Stimulated activated CD4-positive, alpha-beta T cell treated with anti-CD3 and anti-CD28 coated beads, Interleukin-2, amount 100 ng/mL, for 4 hours (primary cell): ENCODE results near the gene NEB.
"Not testable (repeated sequence)": the region's sequence is repeated elsewhere in the genome, so short reads cannot be mapped to it uniquely, and the experiment has no call there.

Experiments used
- DNase-seq: peaks from one replicate; pipeline ENCODE4 v3.0.0-alpha.2; 2020; ENCODE audit warnings: low read depth

Gene NEB

DNA sequence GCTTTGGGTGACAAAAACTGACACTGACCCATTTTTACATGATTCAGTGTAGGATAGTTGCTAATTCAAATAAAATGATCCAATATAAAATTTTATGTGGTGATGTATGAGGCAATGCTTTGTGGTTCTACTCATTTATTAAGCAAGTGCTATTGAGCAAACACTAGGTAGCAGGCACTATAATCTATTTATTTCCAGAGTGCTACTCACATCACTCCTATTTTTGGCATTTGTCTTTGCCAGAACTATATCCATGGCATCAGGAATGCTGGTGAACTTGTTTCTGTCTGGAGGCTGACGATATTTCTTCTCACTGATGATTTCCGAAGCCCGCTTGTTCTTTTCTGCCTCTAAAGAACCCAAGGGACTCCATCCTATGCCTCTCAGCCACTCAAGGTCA, 84.3 kb downstream of the NEB start:
- DNase-seq, result no peak

DNA sequence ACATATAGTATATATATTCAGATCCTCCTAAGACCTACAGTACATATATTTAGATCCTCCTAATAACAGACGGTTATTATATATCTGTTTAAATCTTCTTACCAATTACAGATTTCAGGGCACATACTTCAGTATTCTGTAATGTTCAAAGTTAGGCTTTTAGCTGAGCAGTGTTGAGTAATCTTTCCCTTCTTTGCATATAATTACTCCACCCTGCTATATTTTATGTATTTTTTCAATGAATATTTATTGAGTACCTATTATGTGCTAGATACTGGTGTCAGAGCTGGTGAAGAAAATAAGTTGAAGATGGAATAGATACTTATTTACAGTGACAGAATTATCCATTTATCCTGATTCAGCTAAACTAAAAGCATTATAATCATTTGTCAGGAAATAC, 84.9 kb downstream of the NEB start:
- no peak for DNase-seq

DNA sequence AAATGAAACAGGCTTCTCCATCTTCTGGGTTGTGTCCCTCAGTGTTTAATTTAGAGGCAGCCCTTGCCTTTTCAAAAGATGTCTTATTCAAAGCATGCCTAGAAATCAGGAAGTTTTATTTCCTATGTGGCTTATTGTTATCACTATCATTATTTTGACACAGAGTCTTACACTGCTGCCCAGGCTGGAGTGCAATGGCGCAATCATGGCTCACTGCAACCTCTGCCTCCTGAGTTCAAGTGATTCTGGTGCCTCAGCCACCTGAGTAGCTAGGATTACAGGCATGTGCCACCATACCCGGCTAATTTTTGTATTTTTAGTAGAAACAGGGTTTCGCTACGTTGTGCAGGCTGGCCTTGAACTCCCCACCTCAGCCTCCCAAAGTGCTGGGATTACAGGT, 87.8 kb downstream of the NEB start:
- not testable (repeated sequence) for DNase-seq

DNA sequence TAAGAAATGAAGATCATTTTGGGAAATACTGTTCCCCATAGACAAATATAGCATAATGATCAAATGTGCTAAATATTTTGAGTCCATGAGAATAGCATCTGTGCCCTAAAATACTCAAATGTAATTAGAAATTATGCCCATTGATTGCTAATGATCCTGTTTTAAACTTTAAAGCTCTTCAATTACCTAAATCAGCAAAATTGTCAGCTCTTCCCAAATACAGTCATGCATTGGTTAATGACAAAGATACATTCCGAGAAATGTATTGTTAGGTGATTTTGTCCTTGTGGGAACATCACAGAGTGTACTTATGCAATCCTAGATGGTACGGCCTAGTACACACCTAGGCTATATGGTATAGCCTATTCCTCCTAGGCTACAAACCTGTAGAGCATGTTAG, 89.7 kb downstream of the NEB start:
- DNase-seq, result no peak

DNA sequence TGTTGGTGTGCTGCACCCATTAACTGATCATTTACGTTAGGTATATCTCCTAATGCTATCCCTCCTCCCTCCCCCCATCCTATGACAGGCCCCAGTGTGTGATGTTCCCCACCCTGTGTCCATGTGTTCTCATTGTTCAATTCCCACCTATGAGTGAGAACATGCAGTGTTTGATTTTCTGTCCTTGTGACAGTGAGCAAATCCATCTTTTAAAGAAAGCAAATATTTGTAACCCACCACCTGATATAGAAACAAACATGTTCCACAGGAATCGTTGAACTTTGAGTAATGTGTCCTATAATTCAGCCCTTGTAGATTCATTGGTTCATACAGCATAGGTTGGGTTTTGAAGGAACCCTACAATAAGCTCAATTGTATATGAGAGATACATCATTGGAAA, 92.4 kb downstream of the NEB start:
- not testable (repeated sequence) for DNase-seq

DNA sequence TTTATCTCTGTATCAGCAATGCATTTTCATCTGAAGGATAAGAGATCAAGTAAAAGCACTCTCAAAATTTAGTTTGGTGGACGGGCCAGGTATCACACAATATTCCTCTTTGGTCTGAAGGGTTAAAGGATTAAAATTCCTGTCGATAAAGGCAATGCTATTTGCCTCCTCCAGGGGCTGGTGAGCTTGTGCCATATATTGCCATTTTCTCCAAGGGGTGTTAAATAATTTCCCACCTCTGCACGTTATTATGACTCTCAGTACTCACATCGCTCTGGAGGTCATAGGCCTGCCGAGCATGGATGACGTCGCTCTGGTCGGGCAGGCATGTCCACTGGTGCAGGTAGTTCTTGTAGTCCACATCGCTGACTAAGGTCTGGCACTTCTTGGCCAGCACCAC, 94.2 kb downstream of the NEB start:
- no peak for DNase-seq

DNA sequence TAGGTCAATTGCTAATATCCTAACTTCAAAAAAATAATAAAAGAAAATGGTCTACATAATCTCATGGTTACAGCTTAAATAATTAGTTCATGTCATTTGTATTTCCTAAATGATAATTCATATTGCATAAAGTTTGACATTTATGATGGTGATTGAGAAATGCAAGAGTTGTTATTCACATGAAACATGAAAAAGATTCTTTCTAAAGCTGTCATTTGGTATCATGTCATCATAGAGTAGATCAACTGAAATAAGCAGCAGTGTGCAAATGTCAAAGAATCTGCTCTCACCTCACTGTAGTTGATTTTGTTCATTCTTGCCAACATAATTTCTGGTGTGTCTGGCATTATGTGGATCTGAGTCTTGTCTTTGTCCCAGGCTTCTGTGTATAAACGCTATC, 95.3 kb downstream of the NEB start:
- DNase-seq, result no peak

DNA sequence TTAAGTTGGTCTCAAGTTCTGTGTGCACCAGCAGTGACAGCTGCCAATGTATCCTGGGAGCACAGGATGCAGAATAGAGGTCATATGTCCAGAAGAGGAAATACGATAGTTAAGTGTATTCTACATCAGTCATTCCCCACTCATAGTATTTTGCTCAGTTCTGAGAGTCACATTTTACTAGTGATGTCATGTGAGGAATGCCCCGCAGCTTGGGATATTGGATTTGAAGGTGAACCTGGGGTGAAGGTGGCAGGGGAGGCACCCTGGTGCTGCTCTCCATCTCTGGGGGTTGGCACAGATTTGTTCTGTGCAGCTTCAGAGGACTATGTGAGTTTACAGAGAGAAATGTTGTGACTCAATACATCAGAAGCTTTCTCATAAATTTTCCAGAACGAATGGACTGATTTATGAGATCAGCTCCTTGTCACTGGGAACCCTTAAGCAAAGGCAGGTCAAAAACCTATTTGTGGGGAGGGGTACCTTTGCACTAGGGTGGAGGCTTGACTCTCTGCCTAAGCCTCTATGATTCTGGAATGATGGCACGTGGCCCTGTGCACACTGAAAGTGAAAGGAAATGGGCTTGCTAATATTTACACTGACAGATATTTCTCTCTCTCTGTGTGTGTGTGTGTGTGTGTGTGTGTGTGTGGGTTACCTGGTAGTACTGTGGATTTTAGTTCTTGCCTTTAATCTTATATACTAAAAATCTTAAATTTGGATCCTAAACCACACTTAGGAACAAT, 95.9 kb downstream of the NEB start:
- peak; percentile 28 for DNase-seq

DNA sequence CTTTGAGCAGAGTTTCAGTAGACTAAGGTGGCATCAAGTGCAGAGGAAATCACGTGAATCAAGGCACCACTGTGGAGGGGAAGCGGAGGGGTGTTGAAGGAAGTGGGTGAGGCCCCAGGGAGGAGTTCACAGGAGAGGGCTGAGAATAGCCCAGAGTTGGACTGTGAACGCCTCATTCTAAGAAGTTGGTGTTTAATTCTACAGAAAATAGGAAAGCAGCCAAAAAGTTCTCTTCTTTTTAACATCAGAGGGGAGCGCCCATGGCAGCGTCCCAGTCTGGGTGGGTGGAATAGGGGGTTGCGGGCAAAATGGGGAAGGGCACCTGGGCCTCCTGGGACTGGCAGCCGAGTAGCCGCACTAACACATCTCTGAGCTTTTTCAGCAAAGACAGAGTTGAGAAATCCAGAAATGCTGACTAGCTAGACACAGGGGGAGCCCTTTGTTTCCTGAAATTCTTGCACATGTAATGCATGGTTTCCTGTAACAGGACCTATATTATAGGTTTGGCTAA, 97.0 kb downstream of the NEB start:
- peak; percentile 46 for DNase-seq

DNA sequence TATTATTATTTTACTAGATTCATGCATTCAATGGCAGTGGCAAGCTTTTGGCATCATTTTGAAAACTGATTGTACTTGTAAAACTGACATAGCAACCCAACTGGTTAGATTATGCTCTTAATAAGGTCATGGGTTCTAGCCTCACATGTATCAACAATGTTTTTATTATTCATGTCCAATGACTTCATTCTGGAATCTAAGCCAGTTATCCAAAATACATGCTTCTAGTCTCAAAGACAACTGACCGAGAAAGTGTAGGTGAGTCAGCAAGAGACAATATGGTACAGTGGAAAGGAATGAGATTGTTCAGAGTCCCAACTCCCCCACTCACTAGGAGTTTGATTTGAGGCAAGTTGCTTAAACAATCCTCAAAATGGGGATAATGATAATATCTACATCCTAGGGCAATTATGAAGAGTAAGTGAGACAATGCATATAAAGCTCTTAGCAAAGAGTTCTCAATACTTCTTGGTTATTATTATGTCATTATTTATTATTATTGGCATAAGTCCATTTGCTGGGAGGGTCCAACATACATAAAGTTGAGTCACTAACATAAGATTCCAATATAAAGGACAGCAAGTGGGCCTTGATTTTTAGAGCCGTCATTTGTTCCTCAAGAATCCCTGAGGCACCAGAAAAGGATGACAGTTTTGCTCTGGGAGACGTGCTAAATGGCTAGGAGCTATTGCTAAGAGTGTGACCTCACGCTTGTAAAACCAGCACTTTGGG, 99.4 kb downstream of the NEB start:
- DNase-seq, result no peak

DNA sequence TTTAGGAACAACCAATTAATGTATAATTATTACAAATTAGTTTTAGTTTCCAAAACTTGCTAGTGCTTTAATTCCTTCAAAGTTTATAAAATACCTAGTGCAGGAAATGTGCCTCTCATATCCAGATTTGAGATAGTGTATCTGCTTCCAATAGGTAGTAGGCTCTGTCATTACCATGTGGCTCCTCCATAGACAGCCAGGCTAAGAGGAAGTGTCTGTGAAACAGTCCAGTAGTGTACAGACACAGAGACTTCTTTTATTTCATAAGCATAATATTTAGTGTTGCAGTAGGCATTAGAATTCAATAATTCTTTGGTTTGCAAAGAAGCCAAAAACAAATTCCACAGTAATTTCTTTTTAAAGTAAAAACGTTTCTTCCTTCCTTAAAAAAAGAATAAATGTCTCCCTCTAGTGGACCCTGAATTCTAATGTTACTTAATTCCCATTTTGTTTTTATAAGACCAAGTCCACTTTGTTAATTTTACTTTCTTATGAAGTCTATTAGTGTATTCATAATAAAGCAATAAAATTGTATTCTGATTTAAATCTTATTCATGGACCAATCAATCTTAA, 101.2 kb downstream of the NEB start:
- DNase-seq, result no peak

DNA sequence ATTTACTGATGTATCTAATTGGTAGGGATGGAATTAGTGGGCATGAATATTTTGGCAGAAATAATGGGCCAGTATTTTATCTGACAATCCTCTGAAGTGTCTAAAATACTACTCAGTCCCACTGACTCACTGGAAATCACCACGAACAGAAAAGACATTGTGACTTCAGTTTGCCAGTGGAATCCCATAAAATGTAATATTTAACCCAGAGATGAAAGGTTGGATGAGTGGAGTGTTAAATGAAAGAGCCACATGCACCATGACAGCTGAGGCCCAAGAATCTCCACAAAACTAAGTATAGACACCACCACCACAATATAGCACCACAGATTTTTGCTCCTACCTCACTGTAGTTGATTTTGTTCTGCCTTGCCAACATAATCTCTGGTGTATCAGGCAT, 103.9 kb downstream of the NEB start:
- no peak for DNase-seq

DNA sequence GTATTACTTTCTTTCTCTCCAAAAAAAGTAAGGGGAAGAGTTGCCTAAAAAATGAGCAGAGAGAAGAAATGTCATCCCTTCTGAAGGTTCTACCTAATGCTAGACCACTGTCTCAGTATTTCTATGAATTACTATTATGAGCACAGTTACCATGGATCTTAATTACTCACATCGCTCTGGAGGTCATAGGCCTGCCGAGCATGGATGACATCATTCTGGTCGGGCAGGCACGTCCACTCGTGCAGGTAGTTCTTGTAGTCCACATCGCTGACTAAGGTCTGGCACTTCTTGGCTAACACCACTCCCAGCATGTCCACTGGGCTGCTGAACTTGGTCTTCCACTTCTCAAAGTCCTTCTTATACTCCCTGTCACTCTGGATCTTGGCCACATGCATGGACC, 106.9 kb downstream of the NEB start:
- DNase-seq, result no peak

DNA sequence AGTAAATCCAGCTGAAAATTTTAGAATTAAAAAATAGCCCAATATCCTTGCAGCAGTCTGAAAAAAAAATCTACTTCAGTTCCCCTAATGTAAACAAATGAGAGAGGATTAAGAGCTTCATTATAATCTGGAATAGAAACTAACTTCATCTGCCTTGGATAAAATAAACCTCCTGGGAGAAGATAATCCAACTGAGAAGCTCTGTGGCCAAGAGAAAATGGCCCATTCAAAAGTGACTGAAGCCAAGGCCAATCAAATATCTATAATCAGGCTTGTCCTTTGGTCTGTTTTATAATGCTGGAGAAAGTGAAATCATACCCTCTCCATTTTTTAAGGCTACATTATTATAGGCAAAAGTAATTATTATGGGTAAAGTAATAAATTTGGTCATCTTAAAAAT, 110.0 kb downstream of the NEB start:
- DNase-seq, result no peak

DNA sequence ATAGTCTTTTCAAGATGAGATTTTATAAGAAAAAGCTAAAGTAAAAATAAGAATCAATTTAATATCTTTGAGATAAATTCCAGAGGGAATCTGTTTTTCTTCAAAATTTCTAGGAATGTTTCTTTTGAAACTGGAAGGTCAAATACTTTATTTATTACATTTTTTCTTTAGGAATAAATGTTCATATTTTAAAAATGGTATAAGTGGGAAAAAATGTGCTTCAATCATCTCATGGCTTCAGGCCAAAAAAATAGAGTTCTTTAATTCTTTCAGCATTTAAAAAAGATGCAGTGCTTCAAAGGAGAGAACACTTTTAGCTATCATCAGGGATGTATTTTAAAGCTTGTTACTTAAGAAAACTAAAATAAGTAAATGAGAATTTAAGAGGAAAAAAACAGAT, 110.6 kb downstream of the NEB start:
- no peak for DNase-seq

DNA sequence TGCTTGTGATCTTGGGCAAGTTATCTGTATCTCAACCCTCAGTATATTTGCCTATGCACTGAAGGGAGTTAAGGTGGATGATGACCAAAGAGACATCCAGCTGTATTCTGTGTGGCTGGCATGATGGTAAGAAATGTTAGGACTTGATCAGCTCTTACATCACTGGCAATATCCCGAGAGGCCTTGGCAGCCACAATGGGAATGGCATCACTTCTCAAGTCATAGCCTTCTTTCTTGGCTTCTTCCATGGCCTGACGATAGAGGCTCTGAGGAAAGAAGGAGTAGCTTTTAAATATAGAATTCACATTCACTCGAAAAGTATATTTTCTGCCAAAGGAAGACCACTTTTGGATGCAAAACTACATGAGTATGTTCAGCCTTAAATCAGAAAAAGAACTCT, 113.5 kb downstream of the NEB start:
- no peak for DNase-seq

DNA sequence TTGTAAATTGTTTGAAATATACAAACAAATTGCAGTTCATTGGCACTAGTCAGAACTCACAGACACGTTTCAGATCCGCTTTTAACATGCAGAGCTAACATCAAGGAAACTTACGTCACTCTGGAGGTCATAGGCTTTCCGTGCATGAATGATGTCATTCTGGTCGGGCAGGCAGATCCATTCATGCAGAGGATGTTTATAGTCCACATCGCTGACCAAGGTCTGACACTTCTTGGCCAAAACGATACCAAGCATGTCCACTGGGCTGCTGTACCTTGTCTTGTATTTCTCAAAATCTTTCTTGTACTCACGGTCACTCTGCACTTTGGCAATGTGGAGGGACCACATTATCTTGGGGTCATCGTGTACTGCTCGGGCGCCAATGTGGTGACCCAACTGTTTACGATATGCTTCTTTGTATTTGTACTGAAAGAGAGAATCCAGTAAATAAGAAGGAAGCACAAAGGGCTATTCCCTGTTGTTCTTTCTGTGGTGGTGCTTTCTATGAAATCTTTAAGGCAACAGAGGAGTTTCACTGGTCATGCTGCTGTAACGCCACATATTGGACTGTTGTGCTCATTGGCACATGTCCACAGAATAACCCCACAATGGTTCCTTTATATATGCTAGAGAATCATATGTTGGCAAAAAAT, 114.8 kb downstream of the NEB start:
- DNase-seq, result no peak

DNA sequence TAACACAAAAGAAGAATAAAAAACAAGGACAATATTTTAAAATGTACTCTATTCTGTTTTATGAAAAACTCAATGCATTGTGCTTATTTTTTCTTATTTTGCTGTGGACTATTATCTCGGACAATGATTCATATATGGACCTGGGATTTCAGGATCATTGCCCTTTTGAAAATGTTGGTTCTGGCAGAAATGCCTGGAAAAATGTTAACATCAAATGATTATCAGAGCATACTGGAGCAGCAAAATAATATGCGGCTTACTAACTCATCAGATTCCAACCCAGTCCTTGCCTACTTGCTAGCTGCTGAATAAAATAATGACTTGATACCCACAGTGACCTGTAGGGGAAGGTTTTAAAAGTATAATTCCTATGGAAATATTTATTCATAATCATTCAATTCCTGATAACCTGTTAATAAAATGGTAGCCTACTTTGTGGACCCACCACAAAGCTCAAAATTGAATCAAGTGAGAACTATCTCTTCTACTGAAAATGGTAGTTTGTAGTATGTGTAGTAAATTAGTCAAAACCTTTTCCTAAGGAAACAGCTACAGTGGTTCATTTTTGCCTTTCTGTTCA, 117.4 kb downstream of the NEB start:
- no peak for DNase-seq

DNA sequence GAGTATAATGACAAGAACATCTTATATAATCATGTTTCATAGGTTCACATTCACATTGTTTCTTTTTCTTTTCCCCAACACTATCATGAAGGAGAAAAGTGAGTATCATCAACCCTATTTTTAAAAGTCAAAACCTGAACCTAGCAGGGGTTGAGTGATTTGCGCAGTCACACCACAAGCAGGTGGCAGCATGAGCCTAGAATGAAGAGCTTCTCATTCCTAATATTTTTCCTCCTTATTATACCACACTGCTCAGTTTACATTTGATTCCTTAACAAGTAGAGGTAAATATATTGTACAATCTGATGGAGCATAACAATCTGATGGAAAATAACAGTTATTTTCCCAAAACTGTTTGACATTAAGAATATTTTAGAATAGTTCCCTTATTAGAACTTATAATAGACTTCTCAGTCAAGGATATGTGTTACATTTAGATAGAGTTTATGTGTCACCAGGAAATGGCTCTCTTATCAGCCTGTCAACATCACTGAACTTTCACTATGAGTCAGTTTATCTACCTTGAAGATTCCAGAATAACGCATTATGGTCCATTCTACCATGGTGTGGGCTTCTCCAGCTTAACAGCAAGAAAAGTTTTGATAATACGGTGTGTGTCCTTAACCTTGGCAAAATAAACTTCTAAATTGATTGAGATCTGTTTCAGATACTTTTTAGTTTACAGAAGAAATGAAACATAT, 119.5 kb downstream of the NEB start:
- DNase-seq, result no peak

DNA sequence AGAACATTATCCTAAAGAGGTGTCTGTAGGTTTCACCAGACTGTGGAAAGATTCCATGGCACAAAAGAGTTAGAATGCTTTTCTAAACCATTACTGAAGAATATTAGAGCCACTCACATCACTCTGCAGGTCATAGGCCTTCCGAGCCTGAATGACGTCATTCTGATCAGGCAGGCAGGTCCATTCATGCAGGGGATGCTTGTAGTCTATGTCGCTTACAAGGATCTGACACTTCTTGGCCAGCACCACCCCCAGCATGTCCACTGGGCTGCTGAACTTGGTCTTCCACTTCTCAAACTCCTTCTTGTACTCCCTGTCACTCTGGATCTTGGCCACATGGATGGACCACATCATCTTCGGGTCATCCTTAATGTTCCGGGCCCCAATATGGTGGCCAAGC, 120.1 kb downstream of the NEB start:
- DNase-seq, result no peak

DNA sequence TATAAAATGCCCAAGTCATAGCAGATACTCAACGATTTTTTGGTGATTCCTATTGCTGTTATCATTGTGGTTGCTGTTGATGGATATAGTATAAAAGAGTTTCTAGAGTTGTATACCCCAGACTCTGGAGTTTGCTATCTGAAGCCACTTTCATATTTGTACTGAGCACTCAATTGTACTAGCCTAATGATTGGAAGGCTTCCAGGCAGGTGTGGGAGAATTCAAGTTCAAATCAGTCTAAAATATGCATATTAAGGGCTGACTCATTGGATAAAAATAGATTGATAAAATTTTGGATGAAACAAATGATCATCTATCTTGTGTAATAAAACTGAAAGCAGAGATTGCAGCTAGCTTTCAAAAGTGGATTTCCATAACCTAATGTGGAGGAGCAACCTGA, 122.9 kb downstream of the NEB start:
- DNase-seq, result no peak

DNA sequence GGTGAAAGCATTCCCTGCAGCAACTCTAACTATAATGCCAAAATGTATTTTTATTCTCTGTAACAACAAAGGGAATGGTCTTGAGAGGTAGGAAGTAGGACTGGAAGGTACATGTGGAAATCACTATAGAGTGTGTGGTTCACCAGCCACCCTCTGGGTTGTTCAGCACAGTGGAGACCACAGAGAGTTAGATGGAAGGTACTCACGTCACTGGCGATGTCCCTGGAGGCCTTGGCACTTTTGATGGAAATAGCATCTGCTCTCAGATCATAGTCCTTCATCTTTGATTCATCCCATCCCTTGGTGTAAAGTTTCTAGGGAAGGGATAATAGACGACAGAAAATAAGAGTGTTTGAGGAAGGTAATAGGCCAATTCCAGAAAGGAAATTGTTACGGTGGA, 124.0 kb downstream of the NEB start:
- no peak for DNase-seq
